Large intestine (tissue), 3 donors: Measurements from ENCODE around the gene CSNK1E. TPM values are rescaled to one million over a fixed set of nuclear protein-coding genes. Genes with fewer than 3 reads are reported as not detected.

Experiments used
- DNase-seq, 2 donors: peaks; one replicate each; pipeline versions ENCODE4 v3.0.0 to v3.0.0-alpha.2; 2013
- H3K27ac ChIP-seq: one replicate; pipeline ENCODE4 v1.5.1; 2013; ENCODE audit warnings: low read length
- H3K27me3 ChIP-seq: 2 replicates; pipeline ENCODE4 v1.6.1; 2013; ENCODE audit warnings: low read length; ENCODE audit not compliant: control insufficient read depth, insufficient read depth
- H3K36me3 ChIP-seq: 2 replicates; pipeline ENCODE4 v1.6.1; 2013; ENCODE audit warnings: low read length; ENCODE audit not compliant: control insufficient read depth, insufficient read depth
- H3K4me1 ChIP-seq: one replicate; pipeline ENCODE4 v1.6.1; 2013; ENCODE audit warnings: low read length; ENCODE audit not compliant: control insufficient read depth, insufficient read depth
- H3K4me3 ChIP-seq: one replicate; pipeline ENCODE4 v1.5.1; 2013; ENCODE audit warnings: low read length
- H3K9me3 ChIP-seq: one replicate; pipeline ENCODE4 v1.6.1; 2013; ENCODE audit warnings: mild to moderate bottlenecking, low read depth, low read length, moderate library complexity; ENCODE audit not compliant: control insufficient read depth
- WGBS: methylation state at CpG from one replicate; pipeline ENCODE4 v1.1.5; 2013; ENCODE audit warnings: low lambda C conversion rate; ENCODE audit not compliant: insufficient coverage; 5-methylcytosine and 5-hydroxymethylcytosine counted together
- polyA plus RNA-seq: library from polyadenylated mRNA; unstranded; fragments of 120-200 nt; gene quantifications from one replicate; pipeline ENCODE4 v1.2.1, GENCODE V29; 2013

The CSNK1E gene
- polyA plus RNA-seq, 1 donor, result 125 TPM

GRCh38 chr22:38296372-38296771 is 20.9 kb downstream of the CSNK1E start:
- Histone ChIP-seq H3K36me3 (peaks cover 92% of the 10 kb centered on the region), H3K4me3 (no peak overlapping the region), H3K4me1 (peaks cover 17% of the 10 kb centered on the region), H3K9me3 (no peaks in the 10 kb centered on the region), H3K27me3 (no peaks in the 10 kb centered on the region), H3K27ac (no peak overlapping the region)
- no CpG with 5 or more reads among the region's 4 CpGs for WGBS
- DNase-seq, result no peak

GRCh38 chr22:38295863-38296262 is 21.4 kb downstream of the CSNK1E start:
- Histone ChIP-seq H3K36me3 (peaks cover 89% of the 10 kb centered on the region), H3K27ac (no peak overlapping the region), H3K27me3 (no peaks in the 10 kb centered on the region), H3K4me3 (no peak overlapping the region), H3K4me1 (peaks cover 23% of the 10 kb centered on the region), H3K9me3 (no peaks in the 10 kb centered on the region)
- no peak for DNase-seq
- WGBS, result no CpG with 5 or more reads among the region's 9 CpGs

GRCh38 chr22:38295339-38295738 is 21.9 kb downstream of the CSNK1E start:
- no peak for DNase-seq
- H3K27me3 ChIP-seq, result no peaks in the 10 kb centered on the region
- H3K27ac ChIP-seq, result no peak overlapping the region
- H3K4me3 ChIP-seq, result no peak overlapping the region
- WGBS, result no CpG with 5 or more reads among the region's 6 CpGs
- H3K36me3 ChIP-seq, result peaks cover 84% of the 10 kb centered on the region
- no peaks in the 10 kb centered on the region for H3K9me3 ChIP-seq
- H3K4me1 ChIP-seq, result peaks cover 26% of the 10 kb centered on the region

- peaks cover 72% of the 10 kb centered on the region for H3K36me3 ChIP-seq
- H3K27ac ChIP-seq, result no peak overlapping the region
Observed at GRCh38 chr22:38294193-38294592, 23.0 kb downstream of the CSNK1E start.

GRCh38 chr22:38292694-38293093 is 24.5 kb downstream of the CSNK1E start:
- peak; percentile 55 to 64 for DNase-seq
- WGBS, result no CpG with 5 or more reads among the region's 9 CpGs
- H3K27ac ChIP-seq, result peak overlapping the region; percentile 74
- no peak overlapping the region for H3K4me3 ChIP-seq
- peaks cover 36% of the 10 kb centered on the region for H3K4me1 ChIP-seq
- H3K36me3 ChIP-seq, result peaks cover 63% of the 10 kb centered on the region
- no peaks in the 10 kb centered on the region for H3K9me3 ChIP-seq
- no peaks in the 10 kb centered on the region for H3K27me3 ChIP-seq

More at GRCh38 chr22:38294193-38294592, 23.0 kb downstream of the CSNK1E start:
- no peaks in the 10 kb centered on the region for H3K9me3 ChIP-seq
- DNase-seq, result no peak
- WGBS, result no CpG with 5 or more reads among the region's 26 CpGs
- H3K4me3 ChIP-seq, result no peak overlapping the region
- no peaks in the 10 kb centered on the region for H3K27me3 ChIP-seq
- peaks cover 36% of the 10 kb centered on the region for H3K4me1 ChIP-seq

GRCh38 chr22:38291201-38291777 is 25.9 kb downstream of the CSNK1E start:
- no CpG with 5 or more reads among the region's 22 CpGs for WGBS
- peak; percentile 54 to 81 for DNase-seq
- H3K27me3 ChIP-seq, result no peaks in the 10 kb centered on the region
- no peak overlapping the region for H3K4me3 ChIP-seq
- H3K9me3 ChIP-seq, result no peaks in the 10 kb centered on the region
- peaks cover 36% of the 10 kb centered on the region for H3K4me1 ChIP-seq
- H3K27ac ChIP-seq, result peak overlapping the region; percentile 69
- H3K36me3 ChIP-seq, result peaks cover 50% of the 10 kb centered on the region

GRCh38 chr22:38290347-38290746 is 26.9 kb downstream of the CSNK1E start:
- WGBS, result 14% methylated on average over 1 of the region's 8 CpGs
- Histone ChIP-seq H3K9me3 (no peaks in the 10 kb centered on the region), H3K27me3 (no peaks in the 10 kb centered on the region), H3K4me3 (no peak overlapping the region), H3K4me1 (peaks cover 36% of the 10 kb centered on the region), H3K36me3 (peaks cover 40% of the 10 kb centered on the region), H3K27ac (peak overlapping the region; percentile 69)
- peak; percentile 72 to 87 for DNase-seq

GRCh38 chr22:38289583-38290082 is 27.6 kb downstream of the CSNK1E start:
- no peak overlapping the region for H3K4me3 ChIP-seq
- H3K36me3 ChIP-seq, result peaks cover 33% of the 10 kb centered on the region
- DNase-seq, result peak in 1 of 2 donors; percentile 51
- H3K9me3 ChIP-seq, result no peaks in the 10 kb centered on the region
- no peaks in the 10 kb centered on the region for H3K27me3 ChIP-seq
- H3K4me1 ChIP-seq, result peaks cover 40% of the 10 kb centered on the region
- 72% methylated on average over 2 of the region's 12 CpGs for WGBS
- H3K27ac ChIP-seq, result peak overlapping the region; percentile 69

GRCh38 chr22:38286915-38287669 is 30.1 kb downstream of the CSNK1E start:
- Histone ChIP-seq H3K27me3 (no peaks in the 10 kb centered on the region), H3K4me3 (no peak overlapping the region), H3K36me3 (peaks cover 9% of the 10 kb centered on the region), H3K4me1 (peaks cover 48% of the 10 kb centered on the region), H3K9me3 (no peaks in the 10 kb centered on the region), H3K27ac (no peak overlapping the region)
- WGBS, result no CpG with 5 or more reads among the region's 11 CpGs
- no peak for DNase-seq

- Histone ChIP-seq H3K9me3 (no peaks in the 10 kb centered on the region), H3K36me3 (peaks cover 5% of the 10 kb centered on the region), H3K27ac (no peak overlapping the region), H3K4me3 (no peak overlapping the region), H3K4me1 (peaks cover 32% of the 10 kb centered on the region), H3K27me3 (no peaks in the 10 kb centered on the region)
- DNase-seq, result peak in 1 of 2 donors; percentile 51
- no CpG with 5 or more reads among the region's 8 CpGs for WGBS
Observed at GRCh38 chr22:38285018-38285417, 32.2 kb downstream of the CSNK1E start.
